Prostate gland (tissue), 2 donors: ENCODE data around the gene WDR13.

Experiments
- POLR2A ChIP-seq: fragments of 450-650 bp; IDR thresholded peaks from one replicate; pipeline ENCODE4 v1.6.1; 2016; ENCODE audit warnings: antibody characterized with exemption, mild to moderate bottlenecking
- POLR2AphosphoS5 ChIP-seq: sonication (generic); formaldehyde crosslinking; IDR thresholded peaks from one replicate; pipeline ENCODE4 v1.6.1; 2017; ENCODE audit warnings: antibody characterized with exemption
- TF ChIP-seq, protein P1 (sequence below), 4 experiments: fragments of 200-600 bp in 2 of 4; fragments of 450-650 bp in 2 of 4; sonication (generic) in 2 of 4; IDR thresholded peaks; 1 replicate in 3 of 4; 2 replicates in 1 of 4; pipeline ENCODE4 v1.5.1; 2016 to 2019; ENCODE audit warnings: antibody characterized with exemption in 4 of 4, mild to moderate bottlenecking in 2 of 4, moderate library complexity in 2 of 4

DNA sequence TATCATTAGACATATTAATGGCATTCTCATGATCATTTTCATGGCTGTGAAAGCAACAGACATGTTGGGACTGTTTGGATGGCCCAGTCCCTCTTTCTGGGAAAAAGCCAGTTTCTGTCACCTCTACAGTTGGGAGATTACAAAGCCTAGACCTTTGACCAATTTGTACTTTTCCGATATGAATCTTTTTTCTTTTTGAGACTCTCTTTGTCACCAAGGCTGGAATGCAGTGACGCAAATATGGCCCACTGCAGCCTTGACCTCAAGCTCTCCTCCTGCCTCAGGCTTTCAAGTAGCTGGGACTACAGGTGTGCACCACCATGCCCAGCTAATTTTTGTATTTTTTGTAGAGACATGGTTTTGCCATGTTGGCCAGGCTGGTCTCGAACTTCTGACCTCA is 48.4 kb upstream of the WDR13 start:
- TF ChIP-seq, protein P1, sequence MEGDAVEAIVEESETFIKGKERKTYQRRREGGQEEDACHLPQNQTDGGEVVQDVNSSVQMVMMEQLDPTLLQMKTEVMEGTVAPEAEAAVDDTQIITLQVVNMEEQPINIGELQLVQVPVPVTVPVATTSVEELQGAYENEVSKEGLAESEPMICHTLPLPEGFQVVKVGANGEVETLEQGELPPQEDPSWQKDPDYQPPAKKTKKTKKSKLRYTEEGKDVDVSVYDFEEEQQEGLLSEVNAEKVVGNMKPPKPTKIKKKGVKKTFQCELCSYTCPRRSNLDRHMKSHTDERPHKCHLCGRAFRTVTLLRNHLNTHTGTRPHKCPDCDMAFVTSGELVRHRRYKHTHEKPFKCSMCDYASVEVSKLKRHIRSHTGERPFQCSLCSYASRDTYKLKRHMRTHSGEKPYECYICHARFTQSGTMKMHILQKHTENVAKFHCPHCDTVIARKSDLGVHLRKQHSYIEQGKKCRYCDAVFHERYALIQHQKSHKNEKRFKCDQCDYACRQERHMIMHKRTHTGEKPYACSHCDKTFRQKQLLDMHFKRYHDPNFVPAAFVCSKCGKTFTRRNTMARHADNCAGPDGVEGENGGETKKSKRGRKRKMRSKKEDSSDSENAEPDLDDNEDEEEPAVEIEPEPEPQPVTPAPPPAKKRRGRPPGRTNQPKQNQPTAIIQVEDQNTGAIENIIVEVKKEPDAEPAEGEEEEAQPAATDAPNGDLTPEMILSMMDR (IDR thresholded peaks at IDR 0.05) = no peak
- TF ChIP-seq POLR2AphosphoS5 (no peak), POLR2A (no peak)
